ENCODE data around the gene ITGBL1.

DNA sequence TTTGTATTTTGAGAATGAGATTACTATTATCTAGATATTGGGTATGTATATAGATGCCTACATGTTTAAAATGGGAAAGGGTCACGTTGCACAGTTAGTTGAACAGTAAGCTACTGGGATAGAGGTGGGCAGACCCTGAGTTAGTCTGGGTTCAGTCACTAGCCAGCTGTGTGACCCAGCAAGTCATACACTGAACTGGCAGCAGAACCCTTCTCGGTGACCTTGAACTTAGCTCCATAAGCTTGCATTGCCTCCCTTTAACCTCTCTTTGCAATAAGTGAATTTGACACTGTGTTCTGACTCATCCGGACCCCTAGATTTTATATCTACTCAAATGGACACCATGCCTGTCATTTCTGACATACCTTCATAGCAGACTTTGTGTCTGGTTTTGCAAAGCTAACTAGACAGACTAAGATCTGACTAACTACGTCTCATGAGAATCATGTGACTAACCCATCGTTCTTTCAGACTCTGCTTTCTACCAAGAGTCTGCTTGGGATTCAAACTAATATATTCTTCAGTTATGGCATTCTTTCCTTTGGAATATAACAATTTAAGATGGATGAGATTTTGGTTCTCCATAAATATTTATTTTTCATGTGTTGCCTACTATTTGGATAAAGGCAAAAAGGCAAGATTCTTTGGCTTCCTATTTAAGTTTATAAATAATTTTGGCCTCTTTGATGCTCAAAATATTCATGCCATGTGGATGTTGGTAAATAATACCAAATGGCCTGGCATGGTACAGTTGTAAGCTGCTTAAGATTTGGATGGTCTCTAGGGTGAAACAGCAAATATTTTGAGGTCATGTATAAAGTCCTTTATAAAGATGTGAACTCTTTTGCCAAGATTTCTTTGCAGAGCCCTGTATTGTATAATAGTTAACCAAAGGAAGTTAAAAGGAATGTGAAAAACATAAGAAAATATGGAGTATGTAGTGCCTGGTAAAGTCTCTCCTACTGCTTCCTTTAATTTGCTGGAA, 159.3 kb downstream of the ITGBL1 start:
- TF ChIP-seq, protein P1, sequence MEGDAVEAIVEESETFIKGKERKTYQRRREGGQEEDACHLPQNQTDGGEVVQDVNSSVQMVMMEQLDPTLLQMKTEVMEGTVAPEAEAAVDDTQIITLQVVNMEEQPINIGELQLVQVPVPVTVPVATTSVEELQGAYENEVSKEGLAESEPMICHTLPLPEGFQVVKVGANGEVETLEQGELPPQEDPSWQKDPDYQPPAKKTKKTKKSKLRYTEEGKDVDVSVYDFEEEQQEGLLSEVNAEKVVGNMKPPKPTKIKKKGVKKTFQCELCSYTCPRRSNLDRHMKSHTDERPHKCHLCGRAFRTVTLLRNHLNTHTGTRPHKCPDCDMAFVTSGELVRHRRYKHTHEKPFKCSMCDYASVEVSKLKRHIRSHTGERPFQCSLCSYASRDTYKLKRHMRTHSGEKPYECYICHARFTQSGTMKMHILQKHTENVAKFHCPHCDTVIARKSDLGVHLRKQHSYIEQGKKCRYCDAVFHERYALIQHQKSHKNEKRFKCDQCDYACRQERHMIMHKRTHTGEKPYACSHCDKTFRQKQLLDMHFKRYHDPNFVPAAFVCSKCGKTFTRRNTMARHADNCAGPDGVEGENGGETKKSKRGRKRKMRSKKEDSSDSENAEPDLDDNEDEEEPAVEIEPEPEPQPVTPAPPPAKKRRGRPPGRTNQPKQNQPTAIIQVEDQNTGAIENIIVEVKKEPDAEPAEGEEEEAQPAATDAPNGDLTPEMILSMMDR (IDR thresholded peaks at IDR 0.05 in 4 of 5, conservative IDR thresholded peaks at IDR 0.05 in 1 of 5): no peak
- TF ChIP-seq POLR2A (IDR thresholded peaks at IDR 0.05): no peak
